HG02852 (cell line): ENCODE results near the gene CCDC59.
"Not testable (repeated sequence)": the region's sequence is repeated elsewhere in the genome, so short reads cannot be mapped to it uniquely, and the experiment has no call there.

Experiments used
- ATAC-seq: cut with Tn5 transposase; IDR thresholded peaks from one replicate; pipeline ENCODE4 v1.9.1; 2021; ENCODE audit warnings: mild to moderate bottlenecking, moderate library complexity; ENCODE audit not compliant: unreplicated experiment

CCDC59 gene

GRCh38 chr12:82358200-82359114, at the start of gene CCDC59, which contains the start of gene METTL25:
CCDC59 (minus strand) TSS chr12:82358387; CDS start chr12:82358376, 11 bp downstream.
METTL25 (plus strand) TSS chr12:82358529; CDS start chr12:82358566, 37 bp downstream.
- peak; percentile 94 for ATAC-seq

- ATAC-seq, result no peak
Measured at GRCh38 chr12:82407481-82407880, 49.3 kb upstream of the CCDC59 start.

GRCh38 chr12:82406651-82407050, 48.5 kb upstream of the CCDC59 start:
- no peak for ATAC-seq

- ATAC-seq, result no peak
Measured at GRCh38 chr12:82400819-82401218, 42.6 kb upstream of the CCDC59 start.

GRCh38 chr12:82398879-82399278, 40.7 kb upstream of the CCDC59 start:
- no peak for ATAC-seq

GRCh38 chr12:82383930-82384552, 25.9 kb upstream of the CCDC59 start:
- no peak for ATAC-seq

GRCh38 chr12:82378997-82379396, 20.8 kb upstream of the CCDC59 start:
- no peak for ATAC-seq

- no peak for ATAC-seq
Measured at GRCh38 chr12:82375201-82375600, 17.0 kb upstream of the CCDC59 start.

- peak; percentile 51 for ATAC-seq
Measured at GRCh38 chr12:82366197-82366596, 8.0 kb upstream of the CCDC59 start.

GRCh38 chr12:82363990-82364389, 5.8 kb upstream of the CCDC59 start:
- ATAC-seq, result no peak

- ATAC-seq, result no peak
Measured at GRCh38 chr12:82361461-82361915, 3.3 kb upstream of the CCDC59 start.

GRCh38 chr12:82360834-82361233, 2.6 kb upstream of the CCDC59 start:
- ATAC-seq, result not testable (repeated sequence)

GRCh38 chr12:82359115-82359478, 910 bp upstream of the CCDC59 start:
- ATAC-seq, result peak; percentile 9

GRCh38 chr12:82357845-82358199, 365 bp downstream of the CCDC59 start:
- ATAC-seq, result no peak

- ATAC-seq, result no peak
Measured at GRCh38 chr12:82357340-82357739, 847 bp downstream of the CCDC59 start.

GRCh38 chr12:82351390-82351789, 6.8 kb downstream of the CCDC59 start:
- no peak for ATAC-seq

GRCh38 chr12:82350161-82350560, 8.0 kb downstream of the CCDC59 start:
- no peak for ATAC-seq

- no peak for ATAC-seq
Measured at GRCh38 chr12:82329508-82329907, 28.7 kb downstream of the CCDC59 start.

- ATAC-seq, result no peak
Measured at GRCh38 chr12:82327861-82328260, 30.3 kb downstream of the CCDC59 start.

GRCh38 chr12:82326905-82327503, 31.2 kb downstream of the CCDC59 start:
- ATAC-seq, result peak; percentile 64

- ATAC-seq, result no peak
Measured at GRCh38 chr12:82325540-82326336, 32.4 kb downstream of the CCDC59 start.
